Trophoblast cell (in vitro differentiated cells and primary cell): ENCODE results near the gene KIRREL3.

Source experiments
- DNase-seq, 2 donors: peaks; one replicate each; pipeline ENCODE4 v3.0.0-alpha.2; 2016
- H2AFZ ChIP-seq: 2 replicates; pipeline ENCODE4 v1.6.1; 2013; ENCODE audit warnings: low read length, moderate library complexity, mild to moderate bottlenecking; ENCODE audit not compliant: insufficient read depth, poor library complexity
- H2AK5ac ChIP-seq: 2 replicates; pipeline ENCODE4 v1.6.1; 2013; ENCODE audit warnings: mild to moderate bottlenecking, low read length
- H2BK120ac ChIP-seq: 2 replicates; pipeline ENCODE4 v1.6.1; 2013; ENCODE audit warnings: low read length, mild to moderate bottlenecking, moderate library complexity; ENCODE audit not compliant: insufficient read depth, poor library complexity
- H2BK12ac ChIP-seq: 2 replicates; pipeline ENCODE4 v1.6.1; 2013; ENCODE audit warnings: mild to moderate bottlenecking, low read length, moderate library complexity
- H2BK5ac ChIP-seq: 2 replicates; pipeline ENCODE4 v1.6.1; 2013; ENCODE audit warnings: low read length, low read depth, moderate library complexity, mild to moderate bottlenecking; ENCODE audit not compliant: poor library complexity
- H3K14ac ChIP-seq: 2 replicates; pipeline ENCODE4 v1.6.1; 2013; ENCODE audit warnings: mild to moderate bottlenecking, low read length
- H3K18ac ChIP-seq: 2 replicates; pipeline ENCODE4 v1.6.1; 2013; ENCODE audit warnings: mild to moderate bottlenecking, low read length
- H3K23ac ChIP-seq: 2 replicates; pipeline ENCODE4 v1.6.1; 2013; ENCODE audit warnings: low read length
- H3K27ac ChIP-seq: 2 replicates; pipeline ENCODE4 v1.5.1; 2013; ENCODE audit warnings: low read depth, mild to moderate bottlenecking, inconsistent platforms, low read length, moderate library complexity
- H3K27me3 ChIP-seq: 2 replicates; pipeline ENCODE4 v1.6.1; 2013; ENCODE audit warnings: inconsistent platforms, mild to moderate bottlenecking, low read length, moderate library complexity; ENCODE audit not compliant: insufficient read depth
- H3K36me3 ChIP-seq, 2 experiments: 1 replicate in 1 of 2; 2 replicates in 1 of 2; pipeline ENCODE4 v1.6.1; 2013; ENCODE audit warnings: low read length in 2 of 2, mild to moderate bottlenecking in 2 of 2, moderate library complexity in 1 of 2; ENCODE audit not compliant: insufficient read depth in 2 of 2, control insufficient read depth in 1 of 2
- H3K4ac ChIP-seq: 2 replicates; pipeline ENCODE4 v1.6.1; 2013; ENCODE audit warnings: low read depth, mild to moderate bottlenecking, low read length, moderate library complexity
- H3K4me1 ChIP-seq, 2 experiments: 1 replicate in 1 of 2; 2 replicates in 1 of 2; pipeline ENCODE4 v1.6.1; 2013; ENCODE audit warnings: low read length in 2 of 2, mild to moderate bottlenecking in 2 of 2, moderate library complexity in 1 of 2; ENCODE audit not compliant: insufficient read depth in 2 of 2, control insufficient read depth in 1 of 2
- H3K4me2 ChIP-seq: 2 replicates; pipeline ENCODE4 v1.6.1; 2013; ENCODE audit warnings: inconsistent platforms, mild to moderate bottlenecking, low read length, moderate library complexity
- H3K4me3 ChIP-seq: 2 replicates; pipeline ENCODE4 v1.5.1; 2013; ENCODE audit warnings: mild to moderate bottlenecking, low read depth, low read length, inconsistent platforms
- H3K79me1 ChIP-seq: one replicate; pipeline ENCODE4 v1.6.1; 2013; ENCODE audit warnings: low read length
- H3K79me2 ChIP-seq: 2 replicates; pipeline ENCODE4 v1.6.1; 2013; ENCODE audit warnings: low read length, mild to moderate bottlenecking; ENCODE audit not compliant: control insufficient read depth, insufficient read depth, poor library complexity
- H3K9ac ChIP-seq: 2 replicates; pipeline ENCODE4 v1.6.1; 2013; ENCODE audit warnings: mild to moderate bottlenecking, low read length
- H3K9me3 ChIP-seq: 2 replicates; pipeline ENCODE4 v1.6.1; 2013; ENCODE audit warnings: low read depth, mild to moderate bottlenecking, control low read depth, inconsistent platforms, low read length; ENCODE audit not compliant: insufficient read depth
- H4K12ac ChIP-seq: 2 replicates; pipeline ENCODE4 v1.6.1; 2013; ENCODE audit warnings: low read depth, mild to moderate bottlenecking, low read length, moderate library complexity
- H4K8ac ChIP-seq: 2 replicates; pipeline ENCODE4 v1.6.1; 2013; ENCODE audit warnings: low read depth, mild to moderate bottlenecking, low read length, moderate library complexity
- H4K91ac ChIP-seq: one replicate; pipeline ENCODE4 v1.6.1; 2013; ENCODE audit warnings: low read depth, mild to moderate bottlenecking, low read length, moderate library complexity
- whole genome bisulfite sequencing: extraction: QIAGEN DNeasy Blood & Tissue Kit; methylation state at CpG from one replicate; pipeline ENCODE4 v1.1.7; 2013; ENCODE audit warnings: missing lambda C conversion rate; ENCODE audit not compliant: insufficient read length, insufficient coverage; ENCODE audit errors: extremely low coverage; 5-methylcytosine and 5-hydroxymethylcytosine counted together

The KIRREL3 gene

DNA sequence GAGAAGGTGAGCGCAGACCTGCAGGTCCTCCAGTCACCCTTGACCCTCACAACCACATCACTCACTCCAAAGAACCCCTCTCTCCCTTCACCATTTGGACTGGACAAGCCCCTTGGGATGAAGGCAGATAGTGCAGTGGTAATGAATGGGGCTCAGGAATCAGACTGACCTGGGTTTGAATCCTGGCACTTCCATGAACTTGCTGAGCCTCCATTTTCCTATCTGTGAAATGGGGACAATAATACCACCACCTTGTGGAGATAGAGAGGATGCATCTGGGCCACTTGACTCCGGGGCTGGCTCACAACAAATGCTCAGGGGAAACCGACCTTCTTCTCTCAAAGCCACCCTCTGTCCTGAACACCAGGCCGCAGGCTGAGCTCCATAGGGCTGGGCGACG lies 467.0 kb downstream of the KIRREL3 start:
- Histone ChIP-seq H3K9me3 (peaks cover 1% of the 10 kb centered on the region), H3K36me3 (no peaks in the 10 kb centered on the region), H2BK5ac (no peak overlapping the region), H4K91ac (no peak overlapping the region), H2AK5ac (no peak overlapping the region), H2AFZ (no peak overlapping the region), H3K4ac (no peak overlapping the region), H3K79me1 (no peaks in the 10 kb centered on the region), H4K8ac (no peak overlapping the region), H3K23ac (no peak overlapping the region), H3K14ac (no peak overlapping the region), H4K12ac (no peak overlapping the region), H2BK120ac (no peak overlapping the region), H3K27ac (no peak overlapping the region), H3K4me3 (no peak overlapping the region), H3K79me2 (no peaks in the 10 kb centered on the region), H2BK12ac (no peak overlapping the region), H3K18ac (no peak overlapping the region), H3K27me3 (no peaks in the 10 kb centered on the region), H3K4me2 (no peak overlapping the region), H3K4me1 (no peaks in the 10 kb centered on the region), H3K9ac (no peak overlapping the region)
- no CpG with 5 or more reads among the region's 6 CpGs for WGBS
- no peak for DNase-seq

DNA sequence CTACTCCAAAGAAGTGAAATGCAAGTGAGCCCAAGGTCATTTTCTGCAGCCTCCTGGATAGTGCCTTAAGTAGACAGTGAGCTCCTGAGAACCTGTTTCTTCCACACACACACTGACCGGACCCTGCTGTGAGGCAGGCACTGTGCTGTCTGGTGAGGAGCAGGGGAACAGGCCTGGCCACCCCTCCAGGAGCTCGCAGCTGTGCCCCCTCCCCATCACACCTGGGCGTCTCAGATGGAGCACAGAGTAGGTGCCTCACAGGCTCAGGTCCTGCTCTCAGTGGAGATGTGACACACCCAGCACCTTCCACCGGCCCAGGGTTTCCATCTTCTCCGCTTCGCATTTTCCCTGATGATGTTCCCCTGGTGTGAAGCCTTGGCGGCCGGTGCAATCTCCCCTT lies 470.2 kb downstream of the KIRREL3 start:
- H3K79me1 ChIP-seq: no peaks in the 10 kb centered on the region

DNA sequence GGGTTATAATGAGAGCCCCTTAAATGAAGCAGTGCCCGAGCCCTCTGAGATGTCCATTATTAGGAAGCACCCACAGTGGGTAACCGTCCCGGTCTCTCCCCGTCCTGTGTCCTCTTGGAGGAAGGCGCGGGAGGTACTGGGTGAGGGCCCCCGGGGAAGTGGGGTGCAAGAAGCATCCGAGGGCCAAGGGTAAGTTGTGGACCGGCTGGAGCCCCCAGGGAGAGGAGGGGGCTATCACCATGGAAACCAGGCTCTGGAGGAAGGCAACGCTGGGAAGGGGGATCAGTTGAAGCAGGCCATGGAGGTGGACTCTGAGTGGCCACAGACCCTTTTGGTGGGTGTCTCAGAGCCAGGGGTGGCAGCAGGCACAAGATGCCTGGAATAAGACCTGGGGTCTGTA lies 471.5 kb downstream of the KIRREL3 start:
- WGBS: no CpG with 5 or more reads among the region's 10 CpGs
- no peak overlapping the region for H3K4me3 ChIP-seq
- H3K4me1 ChIP-seq: no peaks in the 10 kb centered on the region
- no peak overlapping the region for H3K4me2 ChIP-seq
- H4K91ac ChIP-seq: no peak overlapping the region
- H3K18ac ChIP-seq: no peak overlapping the region
- no peak overlapping the region for H2BK12ac ChIP-seq
- no peaks in the 10 kb centered on the region for H3K9me3 ChIP-seq
- no peaks in the 10 kb centered on the region for H3K36me3 ChIP-seq
- no peak overlapping the region for H3K14ac ChIP-seq
- H3K79me2 ChIP-seq: no peaks in the 10 kb centered on the region
- no peak overlapping the region for H3K9ac ChIP-seq
- no peak overlapping the region for H4K12ac ChIP-seq
- DNase-seq: no peak
- no peak overlapping the region for H4K8ac ChIP-seq
- H2AFZ ChIP-seq: no peak overlapping the region
- no peak overlapping the region for H2BK5ac ChIP-seq
- H2BK120ac ChIP-seq: no peak overlapping the region
- H3K27ac ChIP-seq: no peak overlapping the region
- no peak overlapping the region for H3K23ac ChIP-seq
- no peak overlapping the region for H3K4ac ChIP-seq
- H3K79me1 ChIP-seq: no peaks in the 10 kb centered on the region
- no peaks in the 10 kb centered on the region for H3K27me3 ChIP-seq
- no peak overlapping the region for H2AK5ac ChIP-seq

More for the DNA sequence above, 470.2 kb downstream of the KIRREL3 start:
- H3K14ac ChIP-seq: no peak overlapping the region
- no peak overlapping the region for H2BK120ac ChIP-seq
- no peak overlapping the region for H2BK12ac ChIP-seq
- H4K12ac ChIP-seq: no peak overlapping the region
- H2AK5ac ChIP-seq: no peak overlapping the region
- H3K4me3 ChIP-seq: no peak overlapping the region
- no peak for DNase-seq
- no peak overlapping the region for H3K18ac ChIP-seq
- no peak overlapping the region for H3K27ac ChIP-seq
- no peaks in the 10 kb centered on the region for H3K36me3 ChIP-seq
- H3K9me3 ChIP-seq: peaks cover 1% of the 10 kb centered on the region
- no peak overlapping the region for H4K8ac ChIP-seq
- no peaks in the 10 kb centered on the region for H3K27me3 ChIP-seq
- no peaks in the 10 kb centered on the region for H3K4me1 ChIP-seq
- no CpG with 5 or more reads among the region's 8 CpGs for WGBS
- no peak overlapping the region for H4K91ac ChIP-seq
- H3K23ac ChIP-seq: no peak overlapping the region
- no peak overlapping the region for H2BK5ac ChIP-seq
- no peak overlapping the region for H3K4ac ChIP-seq
- no peak overlapping the region for H3K9ac ChIP-seq
- H3K4me2 ChIP-seq: no peak overlapping the region
- no peak overlapping the region for H2AFZ ChIP-seq
- no peaks in the 10 kb centered on the region for H3K79me2 ChIP-seq

DNA sequence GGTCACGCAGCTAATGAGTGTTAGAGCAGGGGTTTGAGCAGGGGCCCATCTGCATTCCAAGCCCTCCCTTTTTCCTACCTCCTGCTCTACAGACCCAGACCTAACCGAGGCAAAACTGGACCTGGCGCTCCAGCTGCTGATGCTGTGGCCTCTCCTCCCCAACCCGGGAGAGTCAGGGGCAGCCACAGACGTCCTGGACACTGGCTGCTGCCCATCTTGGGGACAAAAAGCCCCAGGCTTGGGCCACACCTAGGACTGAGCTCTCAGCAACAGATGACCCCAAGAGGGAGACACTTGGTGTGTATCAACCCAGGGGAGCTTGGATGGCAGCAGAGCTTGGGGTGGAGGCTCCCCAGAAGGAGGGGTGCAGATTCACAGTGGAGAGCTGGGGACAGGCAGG lies 472.5 kb downstream of the KIRREL3 start:
- Histone ChIP-seq H3K14ac (no peak overlapping the region), H3K4me3 (no peak overlapping the region), H3K23ac (no peak overlapping the region), H3K79me1 (no peaks in the 10 kb centered on the region), H4K12ac (no peak overlapping the region), H3K9ac (no peak overlapping the region), H3K27me3 (no peaks in the 10 kb centered on the region), H2AFZ (no peak overlapping the region), H2BK5ac (no peak overlapping the region), H3K9me3 (no peaks in the 10 kb centered on the region), H4K91ac (no peak overlapping the region), H3K4ac (no peak overlapping the region), H3K36me3 (no peaks in the 10 kb centered on the region), H3K27ac (no peak overlapping the region), H3K4me1 (no peaks in the 10 kb centered on the region), H2AK5ac (no peak overlapping the region), H2BK120ac (no peak overlapping the region), H3K18ac (no peak overlapping the region), H2BK12ac (no peak overlapping the region), H4K8ac (no peak overlapping the region), H3K79me2 (no peaks in the 10 kb centered on the region), H3K4me2 (no peak overlapping the region)
- no CpG with 5 or more reads among the region's 5 CpGs for WGBS
- DNase-seq: no peak
